HL-60/S4 (cell line): ENCODE results near the gene PRXL2A.
"Not testable (repeated sequence)": the region's sequence is repeated elsewhere in the genome, so short reads cannot be mapped to it uniquely, and the experiment has no call there.

Experiments
- in situ Hi-C: fragments of 300-500 bp; cut with MboI; formaldehyde crosslinking; loops from 2 replicates; pipeline ENCODE4 v1.14.3; 2022; ENCODE audit warnings: low sequenced_read_pairs

Gene PRXL2A

DNA sequence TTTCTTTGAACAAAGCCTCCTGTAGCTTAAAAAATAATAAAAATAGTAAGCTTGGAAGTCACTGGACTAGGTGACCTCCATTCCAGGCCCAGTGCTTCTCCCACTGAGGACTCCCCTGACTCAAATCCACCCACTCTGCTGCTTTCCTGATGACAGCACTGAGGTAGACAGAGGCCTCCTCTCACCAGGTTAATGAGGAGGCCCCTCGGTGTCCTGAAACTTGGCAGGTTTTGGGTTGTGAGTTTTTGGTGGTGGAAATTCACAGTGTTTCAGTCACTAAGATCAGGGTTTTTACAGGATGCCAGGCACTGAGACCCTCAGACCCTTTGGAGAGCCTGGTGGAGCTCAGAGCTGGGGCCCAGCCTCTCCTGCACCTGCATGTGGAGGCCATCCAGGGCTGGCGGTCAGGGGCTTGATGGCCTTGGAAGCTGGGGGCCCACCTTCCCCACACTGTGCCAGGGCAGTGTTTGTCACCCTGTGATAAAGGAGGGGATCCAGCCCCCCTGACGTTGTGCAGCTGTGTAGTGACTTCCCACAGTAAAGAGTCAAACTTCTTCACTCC is 64.8 kb downstream of the PRXL2A start:
- in situ Hi-C loops, result no loop called here

DNA sequence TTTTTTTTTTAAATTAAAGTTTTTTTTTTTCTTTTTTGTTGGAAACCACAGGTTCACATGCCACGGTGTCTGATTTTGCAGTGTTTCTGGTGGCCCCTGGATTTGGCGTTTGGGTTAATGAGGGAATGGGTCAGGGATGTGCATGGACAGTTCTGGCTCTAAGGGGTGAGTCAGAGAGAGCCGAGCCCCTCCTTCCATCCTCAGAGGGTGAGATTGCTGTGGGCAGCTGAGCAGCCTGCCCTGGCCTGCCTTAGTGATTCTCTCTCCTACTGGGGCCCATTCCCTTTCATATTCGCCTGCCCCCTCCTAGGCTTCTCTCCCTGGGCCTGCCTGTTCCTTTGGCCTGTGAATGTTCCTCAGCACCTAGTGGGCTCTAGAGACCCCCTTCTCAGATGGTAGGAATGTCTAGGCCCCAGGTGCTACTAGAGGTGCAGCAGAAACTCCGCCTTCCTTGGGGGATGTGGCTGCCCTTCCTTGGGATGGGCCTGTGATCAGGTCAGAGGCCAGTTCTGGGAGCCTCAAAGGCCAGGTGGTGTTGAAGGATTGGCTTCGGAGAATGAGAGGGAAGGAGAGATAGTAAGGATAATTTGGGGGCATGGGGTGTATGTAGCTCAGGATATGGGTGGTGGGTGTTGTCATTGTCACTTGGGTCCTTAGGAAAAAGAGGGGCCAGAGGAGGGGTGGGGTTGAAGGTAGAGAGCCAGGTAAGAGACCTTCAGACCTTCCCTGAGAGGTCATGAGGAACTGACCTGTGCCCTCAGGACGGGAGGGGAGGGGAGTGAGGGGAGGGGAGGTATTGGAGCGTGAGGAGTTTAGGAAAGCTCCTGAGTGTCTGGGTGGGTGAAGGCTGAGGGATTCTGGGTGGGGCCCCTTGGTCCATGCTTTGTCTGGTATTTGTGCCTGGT is 65.6 kb downstream of the PRXL2A start:
- in situ Hi-C loops, result no loop called here

DNA sequence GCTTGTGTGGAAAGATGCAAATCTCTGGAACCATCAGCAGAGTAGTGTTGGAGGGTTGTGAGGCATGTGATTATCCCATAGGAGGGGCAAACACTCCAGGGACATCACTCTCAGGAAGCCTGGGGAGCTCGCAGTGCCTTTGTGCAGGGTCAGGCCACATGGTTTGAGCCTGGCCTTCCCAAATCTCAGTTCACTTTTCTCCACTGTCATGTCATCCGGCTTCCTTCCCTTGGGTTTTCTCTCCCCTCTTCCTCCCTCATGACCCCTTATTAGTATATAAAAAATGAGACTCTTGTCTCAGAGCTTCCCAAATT is 66.2 kb downstream of the PRXL2A start:
- in situ Hi-C loops, result no loop called here

DNA sequence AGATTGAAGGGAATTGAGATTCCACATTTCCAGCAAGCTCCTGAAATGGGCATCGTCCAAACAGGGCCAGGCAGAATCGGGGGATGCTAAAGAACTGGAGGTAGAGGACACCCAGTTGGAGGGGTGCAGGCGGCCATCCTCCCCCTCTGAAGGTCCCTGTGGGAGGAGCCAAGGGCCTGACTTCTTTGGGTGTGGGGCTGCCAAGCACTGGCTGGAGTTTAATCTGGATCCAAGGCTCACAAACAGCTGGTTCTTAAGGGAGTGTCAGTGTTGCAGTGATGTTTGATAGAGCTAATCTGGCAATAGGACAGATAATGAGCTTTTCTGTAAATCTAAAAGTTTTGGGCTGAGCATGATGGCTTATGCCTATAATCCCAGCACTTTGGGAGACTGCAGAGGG is 66.6 kb downstream of the PRXL2A start:
- in situ Hi-C loops, result no loop called here

DNA sequence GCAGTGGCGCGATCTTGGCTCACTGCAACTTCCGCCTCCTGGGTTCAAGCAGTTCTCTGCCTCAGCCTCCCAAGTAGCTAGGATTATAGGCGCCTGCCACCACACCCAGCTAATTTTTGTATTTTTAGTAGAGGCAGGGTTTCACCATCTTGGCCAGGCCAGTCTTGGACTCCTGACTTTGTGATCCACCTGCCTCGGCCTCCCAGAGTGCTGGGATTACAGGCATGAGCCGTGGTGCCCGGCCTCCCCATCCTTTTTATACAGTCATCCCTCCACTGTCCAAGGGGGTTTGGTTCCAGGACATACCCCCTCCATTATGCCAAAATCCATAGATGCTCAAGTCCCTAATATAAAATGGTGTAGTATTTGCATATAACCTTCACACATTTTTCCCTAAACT is 67.3 kb downstream of the PRXL2A start:
- in situ Hi-C loops, result not testable (repeated sequence)

DNA sequence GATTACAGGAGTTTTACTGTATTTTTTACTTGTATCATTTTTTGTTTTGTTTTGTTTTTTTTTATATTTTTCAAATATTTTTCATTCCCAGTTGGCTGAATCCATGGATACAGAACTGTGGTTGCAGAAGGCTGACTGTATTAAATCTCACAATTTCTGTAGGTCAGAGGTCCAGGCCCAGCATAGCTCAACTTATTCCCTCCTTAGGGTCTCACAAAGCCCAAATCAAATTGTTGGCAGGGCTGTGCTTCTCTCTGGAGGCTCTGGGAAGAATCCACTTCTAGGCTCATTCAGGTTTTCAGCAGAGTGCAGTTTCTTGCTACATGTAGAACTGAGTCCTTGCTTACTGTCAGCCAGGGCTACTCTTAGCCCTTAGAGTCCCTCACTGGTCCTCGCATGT is 68.3 kb downstream of the PRXL2A start:
- in situ Hi-C loops, result no loop called here

DNA sequence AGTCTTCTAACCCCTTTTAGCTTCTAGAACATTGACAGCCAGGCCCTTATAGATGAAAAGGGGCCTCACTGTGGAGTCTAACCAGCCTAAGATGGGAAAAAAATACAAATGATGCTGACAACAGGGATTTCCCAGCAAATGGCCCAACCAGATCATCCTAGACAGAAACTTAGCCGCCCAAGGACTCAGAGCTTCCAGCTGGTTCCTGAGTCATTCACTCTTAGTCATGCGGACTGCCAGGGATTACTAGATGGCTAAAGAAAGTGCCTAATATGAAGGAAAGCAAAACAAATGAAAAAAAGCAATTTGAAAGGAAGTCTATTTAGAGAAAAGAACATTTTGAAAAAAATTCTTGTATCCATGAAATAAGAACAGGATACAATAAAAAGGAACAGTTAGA is 69.5 kb downstream of the PRXL2A start:
- in situ Hi-C loops, result no loop called here

DNA sequence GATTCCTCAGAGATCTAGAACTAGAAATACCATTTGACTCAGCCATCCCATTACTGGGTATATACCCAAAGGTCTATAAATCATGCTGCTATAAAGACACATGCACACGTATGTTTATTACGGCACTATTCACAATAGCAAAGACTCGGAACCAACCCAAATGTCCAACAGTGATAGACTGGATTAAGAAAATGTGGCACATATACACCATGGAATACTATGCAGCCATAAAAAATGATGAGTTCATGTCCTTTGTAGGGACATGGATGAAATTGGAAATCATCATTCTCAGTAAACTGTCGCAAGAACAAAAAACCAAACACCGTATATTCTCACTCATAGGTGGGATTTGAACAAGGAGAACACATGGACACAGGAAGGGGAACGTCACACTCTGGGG is 72.0 kb downstream of the PRXL2A start:
- in situ Hi-C loops, result not testable (repeated sequence)

DNA sequence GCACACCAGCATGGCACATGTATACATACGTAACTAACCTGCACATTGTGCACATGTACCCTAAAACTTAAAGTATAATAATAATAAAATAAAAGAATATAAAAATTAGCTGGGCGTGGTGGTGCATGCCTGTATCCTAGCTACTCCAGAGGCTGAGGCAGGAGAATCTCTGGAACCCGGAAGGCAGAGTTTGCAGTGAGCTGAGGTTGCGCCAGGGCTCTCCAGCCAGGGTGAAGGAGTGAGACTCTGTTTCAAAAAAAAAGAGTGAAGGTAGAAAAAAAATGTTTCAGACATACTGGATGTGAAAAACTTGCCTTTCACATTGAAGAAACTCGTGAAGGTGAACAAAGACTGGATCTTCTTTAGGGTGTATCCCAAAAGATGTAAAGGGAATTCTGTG is 72.5 kb downstream of the PRXL2A start:
- in situ Hi-C loops, result no loop called here

DNA sequence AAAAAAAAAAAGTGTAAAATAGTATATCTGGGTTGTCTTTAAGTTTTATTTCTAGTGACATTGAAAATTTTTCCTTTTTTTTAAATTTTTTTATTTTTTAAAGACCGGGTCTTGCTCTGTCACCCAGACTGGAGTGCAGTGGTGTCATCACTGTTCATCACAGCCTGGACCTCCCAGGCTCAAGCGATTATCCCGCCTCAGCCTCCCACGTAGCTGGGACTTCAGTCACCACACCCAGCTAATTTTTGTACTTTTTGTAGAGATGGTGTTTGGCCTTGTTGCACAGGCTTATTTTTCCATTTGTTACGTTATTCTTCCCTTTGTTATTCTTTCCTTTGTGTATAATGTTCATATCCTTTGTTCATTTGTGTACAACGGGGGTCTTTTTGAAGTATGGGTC is 75.9 kb downstream of the PRXL2A start:
- in situ Hi-C loops, result no loop called here

DNA sequence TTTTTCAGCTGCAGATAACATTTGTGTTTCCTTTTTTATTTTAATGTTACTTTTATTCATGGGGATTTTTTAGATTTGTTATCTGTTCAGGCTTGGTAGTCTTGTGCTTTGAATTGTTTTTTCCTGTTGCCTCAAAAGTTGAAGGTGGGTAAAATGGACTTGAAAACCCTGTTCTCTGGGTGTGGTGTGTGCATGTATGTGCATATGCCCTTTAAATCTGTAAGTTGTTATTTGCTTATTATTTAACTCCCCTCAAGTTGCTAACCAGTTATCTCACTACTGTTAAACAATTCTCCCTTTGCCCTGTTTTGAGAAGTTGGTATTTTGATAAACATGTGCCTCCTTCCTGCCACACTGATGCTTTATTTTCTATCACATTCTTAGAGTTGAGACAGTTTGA is 76.3 kb downstream of the PRXL2A start:
- in situ Hi-C loops, result no loop called here

DNA sequence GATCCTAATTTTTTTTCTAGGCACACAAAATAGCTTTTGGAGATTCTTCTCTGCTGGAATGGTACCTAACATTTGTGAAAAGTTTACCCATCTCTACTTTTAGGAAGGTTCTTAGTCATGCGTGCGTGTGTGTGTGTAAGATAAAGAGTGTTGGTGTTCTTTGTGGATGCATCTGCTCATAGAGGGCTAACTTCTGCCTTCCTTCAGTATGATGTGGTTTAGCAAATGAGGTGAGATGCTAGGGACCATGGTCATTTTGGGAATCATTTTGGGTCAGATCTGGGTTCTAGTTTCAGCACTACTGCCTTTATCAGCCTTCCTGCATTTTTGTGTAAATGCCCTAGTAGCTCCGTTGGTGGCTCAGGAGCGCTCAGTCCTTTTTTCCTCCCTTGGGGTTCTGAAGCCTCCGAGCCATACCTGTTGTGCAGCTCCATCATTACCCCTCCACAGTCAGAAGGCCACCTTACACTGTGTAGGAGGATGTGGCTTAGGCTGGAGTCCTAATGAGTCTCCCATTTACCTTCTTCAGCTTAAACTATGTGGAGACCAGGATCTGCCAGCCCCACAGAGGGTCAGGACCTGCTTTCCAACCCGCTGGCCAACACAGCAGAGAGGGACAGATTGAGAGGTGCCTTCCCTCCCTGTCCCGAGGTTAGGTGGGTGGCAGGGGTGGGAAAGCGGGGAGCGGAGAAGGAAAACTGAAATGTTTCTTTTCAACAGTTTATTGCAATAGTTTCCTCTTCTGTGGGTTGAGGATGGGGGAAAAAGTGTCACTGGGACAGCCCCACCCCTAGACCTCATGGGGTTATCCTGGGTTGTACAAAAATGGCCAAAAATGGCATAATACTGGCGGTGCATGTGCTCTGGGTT is 77.0 kb downstream of the PRXL2A start:
- in situ Hi-C loops, result no loop called here

DNA sequence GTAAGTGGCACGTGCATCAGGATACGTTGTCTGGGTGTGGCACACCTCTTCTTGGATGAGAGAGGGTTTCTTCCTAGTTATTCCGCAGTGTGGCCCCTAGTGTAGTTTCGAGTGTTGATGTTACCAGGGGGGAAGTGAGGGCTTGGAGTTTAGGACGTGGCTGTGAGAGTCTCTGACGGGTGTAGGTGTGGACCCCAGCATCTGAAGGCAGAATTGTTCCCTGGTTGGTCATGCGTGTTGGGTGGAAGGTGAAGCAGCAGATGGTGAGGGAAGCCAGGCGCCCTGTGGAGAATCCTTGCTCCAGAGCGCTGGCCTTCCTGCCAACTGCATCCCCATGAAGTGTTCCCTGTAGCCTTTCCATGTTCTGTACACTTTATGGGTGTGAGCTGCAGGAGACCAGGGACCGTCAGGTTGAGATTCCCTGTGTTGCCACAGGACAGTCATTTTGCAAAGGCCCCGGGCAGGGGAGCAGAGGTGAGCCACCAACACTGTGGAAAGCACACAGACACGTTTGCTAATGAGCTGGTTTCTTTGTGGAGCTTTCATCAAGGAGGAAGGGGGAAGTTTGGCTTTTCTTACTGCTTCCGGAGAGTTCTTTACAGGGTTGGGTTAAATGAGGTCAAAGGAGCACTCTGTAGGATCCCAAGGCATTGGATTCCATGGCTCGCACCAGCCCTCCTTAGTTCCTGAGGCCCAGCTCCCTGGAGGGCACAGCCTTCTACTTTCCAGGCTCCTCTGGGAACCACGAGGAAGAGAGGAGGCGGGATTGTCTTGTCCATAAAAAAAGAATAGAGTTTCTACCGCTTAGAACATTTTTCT is 77.8 kb downstream of the PRXL2A start:
- in situ Hi-C loops, result no loop called here
